ENCODE measurements around the gene LRRFIP1.

DNA sequence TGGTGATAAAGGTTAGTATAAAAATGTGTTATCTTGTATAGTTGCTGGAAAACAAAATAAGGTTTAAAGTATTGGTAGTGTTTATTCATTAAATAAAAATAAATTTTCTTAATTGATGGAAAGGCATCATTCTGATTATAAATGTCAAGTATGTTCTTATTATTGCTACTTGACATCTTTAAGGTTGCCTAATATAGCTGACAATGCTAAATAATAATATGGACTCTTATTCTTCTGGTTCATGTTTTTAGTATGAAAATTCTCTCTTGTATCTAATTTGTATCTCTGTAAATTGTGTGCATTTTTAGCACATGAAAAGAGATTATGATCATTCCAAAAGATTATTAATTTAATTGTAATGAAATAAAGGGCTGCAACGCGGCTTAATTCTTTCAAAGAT is 196.2 kb downstream of the LRRFIP1 start:
- TF ChIP-seq POLR2A (IDR thresholded peaks at IDR 0.05; ENCODE audit: low read length) (no peak), GATA1 (IDR thresholded peaks at IDR 0.05; ENCODE audit: low read depth, low read length) (no peak)
